GM12891 (cell line): ENCODE data around the gene MOSMO.
"Not testable (repeated sequence)": the region's sequence is repeated elsewhere in the genome, so short reads cannot be mapped to it uniquely, and the experiment has no call there.

Experiments
- POLR2A ChIP-seq: IDR thresholded peaks from 2 replicates; pipeline ENCODE4 v1.6.1; 2011; ENCODE audit warnings: low read depth, low read length, control low read depth
- POLR2AphosphoS5 ChIP-seq: IDR thresholded peaks from 2 replicates; pipeline ENCODE4 v1.6.1; 2011; ENCODE audit warnings: low read depth, low read length, control low read depth
- POU2F2 ChIP-seq: IDR thresholded peaks from 2 replicates; pipeline ENCODE4 v1.6.1; 2011; ENCODE audit warnings: low read depth, mild to moderate bottlenecking, control low read depth, low read length, moderate library complexity
- SPI1 ChIP-seq: IDR thresholded peaks from 2 replicates; pipeline ENCODE4 v1.6.1; 2011; ENCODE audit warnings: low read depth, low read length, control low read depth
- TAF1 ChIP-seq: IDR thresholded peaks from 2 replicates; pipeline ENCODE4 v1.6.1; 2011; ENCODE audit warnings: low read depth, low read length, control low read depth

- not testable (repeated sequence) for TF ChIP-seq POLR2AphosphoS5, TAF1, POLR2A, SPI1, POU2F2
Observed at GRCh38 chr16:22045888-22046287, 38.0 kb downstream of the MOSMO start.
